Measurements from ENCODE around the gene RB1.

Gene RB1

DNA sequence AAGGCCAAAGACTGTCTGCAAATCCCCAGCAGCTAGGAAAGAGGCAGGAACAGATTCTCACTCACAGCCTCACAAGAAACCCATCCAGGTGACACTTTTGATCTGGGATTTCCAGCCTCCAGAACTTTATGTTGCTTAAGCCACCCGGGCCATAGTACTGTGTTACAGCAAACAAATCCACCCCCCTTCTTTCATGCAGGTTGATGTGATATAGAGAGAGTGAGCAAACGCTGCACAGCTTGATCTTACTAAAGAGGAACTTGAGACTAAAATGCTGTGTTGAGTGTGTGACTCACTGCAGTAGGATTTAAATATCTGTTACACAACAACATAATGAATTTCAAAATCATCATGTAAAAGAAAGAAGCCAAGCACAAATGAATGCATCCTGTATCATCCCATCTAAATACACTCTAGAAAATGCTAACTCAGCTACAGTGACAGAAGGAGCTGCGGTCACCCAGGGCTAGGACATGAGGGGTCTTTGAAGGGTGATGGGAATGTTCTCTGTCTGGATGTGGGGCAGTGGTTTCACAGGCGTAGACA lies 197.2 kb downstream of the RB1 start:
- peak; percentile 68 for DNase-seq

DNA sequence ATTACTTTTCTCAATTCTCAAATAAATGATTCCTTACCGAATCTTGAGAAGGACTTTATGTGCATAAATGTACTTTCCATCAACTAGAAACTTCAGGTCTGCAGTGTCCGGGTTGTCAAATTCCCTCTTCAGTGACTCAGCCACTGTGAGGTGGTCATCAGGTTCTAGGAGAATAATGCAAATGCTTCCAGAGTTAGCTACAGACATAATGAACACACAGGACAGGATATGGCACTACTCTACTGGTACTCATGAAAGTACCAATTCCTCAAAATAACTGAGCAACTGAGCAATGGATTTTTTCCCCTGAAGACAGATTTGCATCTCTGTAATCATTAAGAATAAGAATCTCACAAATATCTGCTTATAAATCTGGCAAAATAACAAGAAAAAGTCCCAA lies 198.2 kb downstream of the RB1 start:
- no peak for DNase-seq

DNA sequence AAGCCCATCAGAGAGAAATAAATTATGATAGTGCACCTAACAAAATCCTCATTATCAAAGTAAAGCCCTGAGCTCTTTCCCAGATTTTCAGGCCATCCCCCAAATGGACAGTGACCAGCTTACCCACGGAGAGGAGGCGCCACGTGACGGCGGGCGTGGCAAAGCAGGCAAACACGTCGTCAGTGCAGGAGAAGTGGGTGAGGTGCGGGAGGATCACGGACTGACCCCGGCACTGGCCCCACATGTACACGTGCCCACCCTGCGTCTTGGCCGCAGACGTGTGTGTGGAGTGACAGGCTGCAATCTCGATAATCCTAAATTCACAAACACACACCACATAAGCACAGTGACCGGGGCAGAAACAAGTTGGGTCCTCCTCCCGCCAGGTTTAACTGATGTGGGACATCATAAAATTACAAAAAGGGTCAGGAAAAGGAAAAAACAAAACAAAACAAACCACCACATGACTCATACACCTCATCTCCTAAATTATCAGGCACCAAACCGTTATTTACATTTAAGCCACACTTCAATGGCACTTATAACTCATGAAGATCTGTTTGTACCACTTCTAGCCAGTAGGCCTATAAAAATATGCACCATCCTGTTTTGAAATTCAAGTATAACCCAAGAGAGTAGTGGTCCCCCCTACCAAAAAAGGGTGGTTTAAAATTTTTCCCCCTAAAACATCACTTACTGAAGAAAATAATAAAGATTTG lies 199.2 kb downstream of the RB1 start:
- DNase-seq = no peak

DNA sequence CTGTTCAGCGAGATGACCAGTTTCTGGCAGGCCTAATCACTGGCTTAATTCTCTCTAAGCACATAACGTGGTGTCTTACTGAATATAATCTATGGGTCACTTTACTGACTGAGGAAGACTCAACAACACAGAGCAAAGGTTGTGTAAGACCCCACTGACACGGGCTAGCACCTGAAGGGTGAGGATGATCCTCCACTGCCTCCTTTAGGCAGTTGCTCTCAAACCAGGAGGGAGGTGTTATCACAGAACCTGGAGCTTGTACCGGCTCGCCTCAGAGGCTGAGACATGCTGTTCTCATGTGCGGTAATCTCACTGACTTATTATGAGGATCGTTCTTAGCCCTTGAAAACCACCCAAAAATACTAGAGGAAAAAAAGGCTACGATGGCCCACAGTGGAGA lies 201.1 kb downstream of the RB1 start:
- no peak for DNase-seq

DNA sequence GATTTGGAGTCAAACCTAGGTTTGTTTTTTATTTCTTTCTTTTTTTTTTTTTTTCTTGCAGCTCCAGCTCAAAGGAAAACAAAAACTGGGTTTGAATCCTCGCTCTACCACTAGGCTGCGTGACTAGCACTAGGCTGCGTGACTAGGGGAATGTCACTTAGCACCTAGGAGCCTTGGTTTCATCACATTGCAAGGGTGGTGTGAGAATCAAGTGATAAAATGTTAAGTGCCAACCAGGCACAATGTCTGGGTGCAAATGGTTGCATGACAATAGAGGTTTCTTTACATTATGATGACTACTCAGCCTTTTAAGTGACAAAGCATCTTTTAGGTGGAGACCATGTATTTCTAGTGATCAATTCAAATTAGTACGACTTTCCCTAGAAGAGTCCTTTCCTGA lies 201.5 kb downstream of the RB1 start:
- DNase-seq = no peak

DNA sequence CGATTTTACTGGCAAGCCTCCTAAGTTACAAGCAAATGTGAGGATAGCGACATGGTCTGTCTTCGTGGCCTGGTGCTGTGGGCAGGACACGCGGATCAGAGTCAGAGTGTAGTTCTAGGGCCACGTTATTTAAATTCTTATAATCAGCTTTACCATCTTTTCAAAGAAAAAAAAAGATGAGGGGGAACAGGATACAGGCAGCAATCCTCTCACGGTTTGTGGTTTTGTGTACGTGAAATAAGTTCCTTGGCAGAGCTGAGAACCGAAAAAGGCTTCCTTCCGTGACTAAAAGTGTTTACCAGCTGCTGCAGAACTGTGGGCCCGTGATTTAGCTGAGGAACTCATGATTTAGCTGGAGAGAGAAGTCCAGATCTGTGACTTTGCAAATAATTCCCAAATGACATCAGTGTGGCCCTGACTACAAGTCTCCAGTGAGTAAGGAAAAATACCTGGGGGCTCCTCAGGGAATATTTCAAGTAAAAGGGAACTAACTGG lies 202.1 kb downstream of the RB1 start:
- peak; percentile 36 for DNase-seq

DNA sequence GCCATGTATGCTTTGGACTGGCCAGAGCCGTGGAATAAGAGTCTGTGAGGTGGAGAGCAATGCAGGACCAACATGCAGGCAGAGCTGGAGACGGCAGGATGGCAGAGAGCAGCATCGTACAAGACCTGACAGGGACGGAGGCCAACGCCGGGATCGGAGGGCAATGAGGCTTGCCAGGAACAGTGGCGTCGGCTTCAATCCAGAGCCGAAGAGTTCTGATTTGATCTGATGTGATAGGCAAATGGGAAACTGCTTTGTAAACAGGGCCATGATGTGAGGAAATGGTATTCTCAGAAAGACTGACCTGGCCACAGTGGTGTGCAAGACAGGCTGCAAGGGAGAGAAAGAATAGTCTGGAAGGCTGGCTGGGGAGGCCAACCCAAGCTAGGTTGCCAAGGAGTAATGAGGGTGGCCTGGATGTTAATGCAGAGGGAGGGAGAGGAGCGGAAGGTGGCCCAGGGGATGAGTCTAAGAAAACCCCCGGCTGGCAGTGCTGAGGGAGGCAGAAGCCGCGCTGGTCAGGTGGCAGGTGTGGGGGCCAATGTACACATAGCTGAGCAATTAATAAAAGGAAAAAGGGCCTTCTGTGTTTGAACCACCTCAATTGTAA lies 202.6 kb downstream of the RB1 start:
- no peak for DNase-seq

DNA sequence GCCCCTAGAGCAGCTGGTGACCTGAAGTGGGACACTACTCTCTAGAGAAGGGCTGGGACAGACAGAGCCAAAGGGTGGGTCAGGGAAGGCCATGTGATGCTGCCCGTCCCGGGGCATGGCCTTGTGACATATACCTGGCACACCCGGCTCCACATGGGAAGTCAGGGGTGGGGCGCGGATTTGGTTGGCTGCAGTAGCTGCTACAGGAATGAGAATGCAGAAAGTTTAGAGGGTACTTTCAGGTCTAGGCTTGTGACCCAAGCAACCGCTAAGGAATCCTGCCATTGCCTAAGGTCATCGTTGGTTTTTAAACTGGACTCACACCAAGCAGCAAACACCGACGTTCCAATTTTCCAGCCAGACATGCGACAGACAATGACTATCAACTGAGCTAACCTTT lies 203.5 kb downstream of the RB1 start:
- DNase-seq = no peak

DNA sequence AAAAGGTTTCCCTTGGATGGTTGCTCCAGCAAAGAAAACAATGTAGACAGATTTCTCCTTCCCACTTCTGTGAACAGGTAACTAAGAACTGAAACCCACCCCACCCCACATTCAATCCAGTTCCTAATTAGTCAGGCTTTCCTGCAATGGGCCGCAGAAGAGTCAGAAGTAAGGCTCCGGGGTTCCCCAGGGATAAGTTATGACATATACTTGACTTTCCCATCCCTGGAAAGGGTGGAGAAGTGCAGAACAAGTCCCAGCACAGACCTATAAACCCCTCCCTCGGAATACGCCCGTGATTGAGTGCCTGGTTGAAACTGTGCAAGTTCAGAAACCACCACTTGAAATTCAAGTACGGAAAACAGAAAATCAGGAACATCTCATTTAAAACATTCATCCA lies 204.5 kb downstream of the RB1 start:
- no peak for DNase-seq

DNA sequence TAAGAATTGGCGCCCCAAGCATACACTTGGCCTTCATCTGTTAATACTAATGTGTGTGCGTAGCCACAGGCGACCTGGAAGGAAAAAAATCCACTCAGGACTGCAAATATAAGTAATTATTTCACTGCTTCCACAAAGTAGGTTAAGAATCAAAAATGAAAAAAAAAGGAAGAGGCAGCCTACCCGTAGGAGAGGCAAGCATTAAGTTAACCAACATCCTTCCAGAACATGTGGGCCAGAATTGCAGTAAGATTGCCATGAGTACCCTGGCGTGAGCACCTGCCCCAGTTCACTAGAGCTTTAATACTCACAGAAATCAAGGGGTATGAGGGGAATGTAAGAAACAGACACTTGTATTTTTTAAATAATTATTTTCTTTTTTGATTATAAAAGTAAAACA lies 207.1 kb downstream of the RB1 start:
- DNase-seq = no peak

DNA sequence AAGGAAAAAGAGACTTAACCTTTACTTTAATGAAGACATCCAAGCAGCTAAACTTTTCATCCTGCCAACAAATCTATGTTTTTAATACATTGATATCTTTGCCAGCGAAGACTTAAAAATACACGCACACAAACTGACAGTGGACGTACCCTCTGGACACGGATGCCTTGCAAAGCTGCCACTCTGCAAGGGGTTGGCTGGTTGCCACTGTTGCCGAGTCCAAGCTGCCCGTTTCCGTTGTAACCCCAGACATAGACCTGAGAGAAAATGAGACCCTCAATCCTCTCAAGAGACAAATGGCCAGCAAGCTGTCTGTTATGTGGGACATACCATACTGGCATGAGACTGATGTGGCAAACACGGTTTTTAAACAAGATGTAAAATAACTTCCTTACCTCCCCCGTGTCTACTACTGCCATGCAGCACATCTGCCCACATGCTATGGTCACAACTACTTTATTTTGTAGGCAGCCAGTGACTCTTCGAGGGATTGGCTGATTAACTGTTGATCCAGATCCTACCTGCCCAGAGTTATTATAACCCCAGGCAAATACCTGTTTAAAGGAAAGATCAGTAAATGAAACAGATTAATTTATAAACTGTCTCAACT lies 208.2 kb downstream of the RB1 start:
- DNase-seq = no peak

DNA sequence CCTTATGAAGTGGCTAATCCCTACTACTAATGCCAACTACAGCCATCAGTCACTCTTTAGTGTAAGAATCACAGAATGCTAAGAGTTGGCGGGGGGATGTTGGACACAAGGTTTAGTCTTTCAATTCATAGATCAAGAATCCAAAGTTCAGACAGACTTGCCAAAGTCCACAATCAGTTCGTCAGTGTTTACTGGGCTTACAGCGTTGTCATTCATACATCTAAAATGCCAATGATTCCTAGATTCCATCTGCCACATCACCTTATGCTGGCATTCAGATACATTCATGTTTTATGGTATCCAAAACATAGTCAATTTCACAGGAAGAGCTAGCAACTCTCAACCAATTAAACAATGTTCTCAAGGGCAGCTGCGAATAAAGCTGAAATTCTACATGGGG lies 211.2 kb downstream of the RB1 start:
- no peak for DNase-seq

DNA sequence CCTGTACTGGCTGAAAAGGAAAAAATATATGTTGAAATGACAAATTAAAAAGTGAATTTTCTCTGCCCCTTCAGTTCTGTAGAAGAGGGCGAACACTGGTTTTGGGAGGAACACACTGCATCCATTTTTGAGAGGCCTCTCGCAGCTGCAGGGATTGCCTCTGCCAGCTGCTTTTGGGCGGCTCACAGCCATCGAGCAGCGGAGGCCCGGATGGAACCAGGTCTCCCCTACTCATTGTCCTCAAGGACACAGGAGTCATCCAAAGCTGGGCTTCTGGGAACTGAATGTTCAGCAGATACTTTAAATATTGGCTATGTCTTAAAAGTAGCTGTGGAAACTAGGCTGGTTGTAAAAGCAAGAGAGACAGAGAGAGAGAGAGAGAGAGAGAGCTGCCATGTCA lies 212.2 kb downstream of the RB1 start:
- no peak for DNase-seq

DNA sequence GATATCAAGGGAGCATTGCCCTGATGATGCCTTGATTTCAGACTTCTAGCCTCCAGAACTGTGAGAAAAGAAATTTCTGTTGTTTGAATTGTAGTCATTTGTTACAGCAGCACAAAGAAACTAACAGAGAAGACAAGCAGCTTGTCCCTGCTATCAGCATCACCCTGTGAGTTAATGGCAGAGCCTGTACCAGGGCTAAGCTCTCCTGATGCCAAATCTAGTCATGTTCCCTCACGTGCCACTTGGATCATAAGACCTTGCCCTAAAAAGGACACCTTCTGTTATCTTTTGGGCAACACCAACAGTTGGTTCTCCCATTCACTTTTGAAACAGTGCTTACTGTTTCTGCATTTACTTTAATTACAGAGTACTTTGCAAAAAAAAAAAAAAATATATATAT lies 214.5 kb downstream of the RB1 start:
- no peak for DNase-seq

DNA sequence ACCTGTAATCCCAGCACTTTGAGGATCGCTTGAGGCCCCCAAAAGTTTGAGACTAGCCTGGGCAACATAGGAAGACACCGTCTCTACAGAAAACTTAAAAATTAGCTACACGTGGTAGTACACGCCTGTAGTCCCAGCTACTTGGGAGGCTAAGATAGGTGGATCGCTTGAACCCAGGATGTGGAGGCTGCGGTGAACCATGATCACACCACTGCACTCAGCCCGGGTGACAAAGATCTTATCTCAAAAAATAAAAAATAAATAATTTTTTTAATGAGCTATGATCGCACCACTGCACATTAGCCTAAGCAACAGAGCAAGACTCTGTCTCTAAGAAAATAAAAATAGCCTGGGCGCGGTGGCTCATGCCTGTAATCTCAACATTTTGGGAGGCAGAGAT lies 222.7 kb downstream of the RB1 start:
- DNase-seq = no peak

DNA sequence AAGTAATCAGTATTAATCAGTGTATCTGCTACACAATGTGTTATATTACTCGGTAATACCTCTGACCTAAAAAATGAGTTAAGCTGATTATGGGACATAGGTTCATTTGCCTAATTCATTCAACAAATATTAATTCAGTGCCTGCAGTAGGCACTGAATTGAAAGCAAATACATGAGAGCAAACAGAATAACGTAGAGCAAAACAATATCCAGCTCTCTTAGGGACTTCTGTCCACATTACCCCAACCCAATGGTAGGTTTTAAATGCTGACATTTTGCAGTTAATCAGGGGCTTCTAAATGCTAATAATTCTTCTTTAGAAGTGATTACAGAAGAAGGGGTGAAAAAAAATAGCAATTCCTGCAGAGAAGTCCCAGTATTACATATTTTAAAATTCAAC lies 224.4 kb downstream of the RB1 start:
- no peak for DNase-seq

DNA sequence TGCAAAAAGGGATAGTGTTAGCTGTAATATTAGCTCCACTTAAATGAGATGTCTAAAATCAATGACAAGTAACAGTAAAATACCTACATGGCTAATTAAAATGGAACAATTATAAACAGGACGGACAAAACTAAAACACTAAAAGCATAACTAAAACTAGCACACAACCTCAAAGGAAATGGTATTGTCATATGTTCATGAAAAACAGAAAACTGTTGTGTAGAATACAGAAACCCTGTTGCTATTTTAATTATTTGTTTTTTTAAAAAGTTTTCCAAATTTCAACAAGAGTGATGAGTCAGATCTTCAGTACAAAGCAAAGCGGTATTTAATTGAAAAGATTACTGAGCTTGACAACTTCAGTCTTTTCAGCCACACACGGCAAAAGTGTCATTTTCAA lies 225.2 kb downstream of the RB1 start:
- DNase-seq = no peak

DNA sequence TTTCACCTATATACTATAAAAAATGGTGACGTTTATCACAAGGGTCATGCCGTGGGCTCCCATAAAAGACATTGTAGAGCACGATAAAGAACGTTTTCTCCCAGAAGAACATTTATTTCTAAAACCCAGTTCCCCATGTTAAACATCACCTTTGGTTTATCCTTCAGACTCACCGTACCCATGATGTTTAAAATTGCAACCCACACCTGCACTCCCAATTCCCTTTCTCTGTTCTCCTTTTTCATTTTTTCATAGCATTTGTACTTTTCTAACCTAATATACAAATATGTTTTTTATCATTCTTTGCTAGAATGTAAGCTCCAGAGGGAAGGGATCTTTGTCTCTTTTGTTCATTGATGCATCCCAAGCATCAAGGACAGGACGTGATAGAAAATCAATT lies 227.3 kb downstream of the RB1 start:
- no peak for DNase-seq

Measured in OCI-M1 (cell line).